Panc1 (cell line): ENCODE results near the gene GPR31. TPM values are rescaled to one million over a fixed set of nuclear protein-coding genes. Genes with fewer than 3 reads are reported as not detected.

Source experiments
- ATAC-seq: fragments of 200-7000 bp; cut with Tn5 transposase; 2 replicates; pipeline ENCODE4 v1.9.1; 2020; ENCODE audit warnings: mild to moderate bottlenecking, moderate library complexity
- BruUV-seq: library from RNA; stranded (reverse); fragments of 400-500 nt; replicated peaks from 2 replicates; lab custom pipeline; 2021; lab: Mats Ljungman, UMichigan
- CTCF ChIA-PET: fragments of 300-600 bp; sonication (Branson Sonifier 250); formaldehyde crosslinking; loops from one replicate; lab custom pipeline; 2022; ENCODE audit warnings: antibody characterized with exemption; lab: Charles Lee
- POLR2A ChIA-PET: fragments of 300-600 bp; sonication (Branson Sonifier 250); formaldehyde crosslinking; loops from one replicate; lab custom pipeline; 2022; ENCODE audit warnings: antibody characterized with exemption; lab: Charles Lee
- DNase-seq: peaks from one replicate; pipeline ENCODE4 v3.0.0-alpha.2; 2010; ENCODE audit warnings: low read depth, low spot score
- H3K27ac ChIP-seq: 2 replicates; pipeline ENCODE4 v1.5.1; 2011; ENCODE audit warnings: mild to moderate bottlenecking, low read length, inconsistent platforms
- H3K27me3 ChIP-seq: fragments of 200-500 bp; sonication (Bioruptor generic); 2 replicates; pipeline ENCODE4 v1.6.0; 2014; ENCODE audit warnings: low read length, inconsistent platforms; ENCODE audit not compliant: control insufficient read depth, insufficient read depth
- H3K36me3 ChIP-seq: fragments of 200-500 bp; sonication (Bioruptor generic); 2 replicates; pipeline ENCODE4 v1.5.1; 2014; ENCODE audit warnings: inconsistent platforms, mild to moderate bottlenecking, low read length, moderate library complexity; ENCODE audit not compliant: control insufficient read depth, insufficient read depth
- H3K4me1 ChIP-seq: 2 replicates; pipeline ENCODE4 v1.5.1; 2011; ENCODE audit warnings: inconsistent platforms, mild to moderate bottlenecking, low read length, moderate library complexity; ENCODE audit not compliant: control insufficient read depth, insufficient read depth
- H3K4me3 ChIP-seq, 2 experiments: 2 replicates each; pipeline ENCODE4 v1.5.1; 2011 to 2012; ENCODE audit warnings: low read depth in 2 of 2, low read length in 2 of 2, mild to moderate bottlenecking in 2 of 2, inconsistent platforms in 1 of 2, moderate library complexity in 1 of 2
- H3K9me3 ChIP-seq: fragments of 200-500 bp; sonication (Bioruptor generic); 2 replicates; pipeline ENCODE4 v1.5.1; 2014; ENCODE audit warnings: low read depth, mild to moderate bottlenecking, inconsistent platforms, low read length, moderate library complexity; ENCODE audit not compliant: control insufficient read depth, insufficient read depth
- POLR2AphosphoS5 ChIP-seq: IDR thresholded peaks from 2 replicates; pipeline ENCODE4 v1.6.1; 2012; ENCODE audit warnings: mild to moderate bottlenecking, low read depth, low read length, moderate library complexity
- SIN3A ChIP-seq: IDR thresholded peaks from 2 replicates; pipeline ENCODE4 v1.6.1; 2012; ENCODE audit warnings: low read depth, mild to moderate bottlenecking, low read length, moderate library complexity, borderline replicate concordance; ENCODE audit not compliant: insufficient read depth
- TCF7L2 ChIP-seq: IDR thresholded peaks from 2 replicates; pipeline ENCODE4 v1.6.1; 2011; ENCODE audit warnings: mild to moderate bottlenecking, low read depth, low read length, inconsistent platforms
- in situ Hi-C: cut with HindIII; loops from 2 replicates; pipeline ENCODE4 v1.10.0; 2016; ENCODE audit warnings: low sequenced_read_pairs, low pct_unique_long_range_greater_than_20kb
- intact Hi-C: fragments of 100-400 bp; cut with micrococcal nuclease; formaldehyde crosslinking; loops from one replicate; pipeline ENCODE4 v1.10.0; 2022; ENCODE audit not compliant: unreplicated experiment
- total RNA-seq: library from RNA; stranded (reverse); gene quantifications from one replicate; pipeline ENCODE4 v1.2.1, GENCODE V29; 2021; ENCODE audit not compliant: unreplicated experiment
- TF ChIP-seq, protein P1 (sequence below), 2 experiments: IDR thresholded peaks; 2 replicates each; pipeline ENCODE4 v1.6.1; 2011 to 2012; ENCODE audit warnings: low read depth in 2 of 2, control low read depth in 1 of 2, low read length in 1 of 2, mild to moderate bottlenecking in 1 of 2, moderate library complexity in 1 of 2; ENCODE audit not compliant: insufficient read depth in 1 of 2
- TF ChIP-seq, protein P2 (sequence below): fragments of 450-650 bp; IDR thresholded peaks from 2 replicates; pipeline ENCODE4 v1.5.1; 2017; ENCODE audit warnings: mild to moderate bottlenecking

GPR31 gene
- total RNA-seq, 1 experiment from 2014 or later = not detected

DNA sequence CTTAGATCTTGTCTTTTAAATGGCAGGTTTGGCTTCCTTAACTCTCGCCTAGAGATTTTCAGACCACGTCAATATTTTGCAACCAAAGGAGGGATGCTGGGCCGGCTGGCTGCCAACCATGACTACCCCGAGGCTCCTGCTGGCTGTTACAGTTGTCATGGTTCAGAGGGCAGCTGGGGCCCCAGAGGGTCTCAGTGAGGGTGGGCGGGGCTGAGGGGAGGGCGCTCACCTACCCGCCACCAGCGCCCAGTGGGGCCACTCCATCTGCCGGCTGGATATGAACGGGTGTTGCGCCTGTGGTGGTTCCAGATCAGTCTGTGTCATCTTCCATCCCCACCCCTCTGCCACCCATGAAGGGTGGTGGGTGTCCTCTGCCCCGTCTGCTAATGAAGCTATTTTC is 12.3 kb downstream of the GPR31 start:
- intact Hi-C loops = no loop called here

DNA sequence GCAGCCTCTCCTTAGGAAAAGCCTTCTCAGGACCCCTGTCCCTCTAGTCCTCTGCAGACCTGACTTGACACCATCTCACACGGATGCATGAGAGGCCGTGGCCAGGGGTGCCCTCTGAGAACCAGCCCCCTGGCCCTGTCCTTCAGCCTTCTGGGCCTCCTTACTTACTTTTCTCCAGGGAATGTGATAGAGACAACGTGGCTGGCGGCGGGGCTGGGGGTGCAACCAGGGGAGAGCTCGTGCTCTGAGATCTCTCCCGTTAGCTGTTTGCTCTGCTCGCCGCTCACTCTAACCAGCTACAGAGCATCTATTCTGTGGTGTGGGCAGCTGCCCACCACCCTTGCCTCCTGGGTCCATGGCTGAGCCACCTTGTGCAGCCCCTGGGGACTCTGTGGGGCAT is 14.7 kb downstream of the GPR31 start:
- Histone ChIP-seq H3K27ac (no peak overlapping the region), H3K9me3 (no peaks in the 10 kb centered on the region), H3K4me1 (no peaks in the 10 kb centered on the region), H3K4me3 (no peak overlapping the region), H3K27me3 (peaks cover 9% of the 10 kb centered on the region), H3K36me3 (no peaks in the 10 kb centered on the region)
- POLR2A ChIA-PET = no interaction called here
- ATAC-seq = no peak
- in situ Hi-C loops = no loop called here
- intact Hi-C loops = loop anchor here (5.0 kb wide), 3 partner anchors 96 to 366 kb away; partner anchors contain the start of gene CEP43
- BruUV-seq = no TSS peak
- no peak for DNase-seq
- TF ChIP-seq, protein P1, sequence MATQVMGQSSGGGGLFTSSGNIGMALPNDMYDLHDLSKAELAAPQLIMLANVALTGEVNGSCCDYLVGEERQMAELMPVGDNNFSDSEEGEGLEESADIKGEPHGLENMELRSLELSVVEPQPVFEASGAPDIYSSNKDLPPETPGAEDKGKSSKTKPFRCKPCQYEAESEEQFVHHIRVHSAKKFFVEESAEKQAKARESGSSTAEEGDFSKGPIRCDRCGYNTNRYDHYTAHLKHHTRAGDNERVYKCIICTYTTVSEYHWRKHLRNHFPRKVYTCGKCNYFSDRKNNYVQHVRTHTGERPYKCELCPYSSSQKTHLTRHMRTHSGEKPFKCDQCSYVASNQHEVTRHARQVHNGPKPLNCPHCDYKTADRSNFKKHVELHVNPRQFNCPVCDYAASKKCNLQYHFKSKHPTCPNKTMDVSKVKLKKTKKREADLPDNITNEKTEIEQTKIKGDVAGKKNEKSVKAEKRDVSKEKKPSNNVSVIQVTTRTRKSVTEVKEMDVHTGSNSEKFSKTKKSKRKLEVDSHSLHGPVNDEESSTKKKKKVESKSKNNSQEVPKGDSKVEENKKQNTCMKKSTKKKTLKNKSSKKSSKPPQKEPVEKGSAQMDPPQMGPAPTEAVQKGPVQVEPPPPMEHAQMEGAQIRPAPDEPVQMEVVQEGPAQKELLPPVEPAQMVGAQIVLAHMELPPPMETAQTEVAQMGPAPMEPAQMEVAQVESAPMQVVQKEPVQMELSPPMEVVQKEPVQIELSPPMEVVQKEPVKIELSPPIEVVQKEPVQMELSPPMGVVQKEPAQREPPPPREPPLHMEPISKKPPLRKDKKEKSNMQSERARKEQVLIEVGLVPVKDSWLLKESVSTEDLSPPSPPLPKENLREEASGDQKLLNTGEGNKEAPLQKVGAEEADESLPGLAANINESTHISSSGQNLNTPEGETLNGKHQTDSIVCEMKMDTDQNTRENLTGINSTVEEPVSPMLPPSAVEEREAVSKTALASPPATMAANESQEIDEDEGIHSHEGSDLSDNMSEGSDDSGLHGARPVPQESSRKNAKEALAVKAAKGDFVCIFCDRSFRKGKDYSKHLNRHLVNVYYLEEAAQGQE (IDR thresholded peaks at IDR 0.05; ENCODE audit: insufficient read depth in 1 of 2, low read depth in 2 of 2, low read length in 1 of 2) = no peak
- TF ChIP-seq, protein P2, sequence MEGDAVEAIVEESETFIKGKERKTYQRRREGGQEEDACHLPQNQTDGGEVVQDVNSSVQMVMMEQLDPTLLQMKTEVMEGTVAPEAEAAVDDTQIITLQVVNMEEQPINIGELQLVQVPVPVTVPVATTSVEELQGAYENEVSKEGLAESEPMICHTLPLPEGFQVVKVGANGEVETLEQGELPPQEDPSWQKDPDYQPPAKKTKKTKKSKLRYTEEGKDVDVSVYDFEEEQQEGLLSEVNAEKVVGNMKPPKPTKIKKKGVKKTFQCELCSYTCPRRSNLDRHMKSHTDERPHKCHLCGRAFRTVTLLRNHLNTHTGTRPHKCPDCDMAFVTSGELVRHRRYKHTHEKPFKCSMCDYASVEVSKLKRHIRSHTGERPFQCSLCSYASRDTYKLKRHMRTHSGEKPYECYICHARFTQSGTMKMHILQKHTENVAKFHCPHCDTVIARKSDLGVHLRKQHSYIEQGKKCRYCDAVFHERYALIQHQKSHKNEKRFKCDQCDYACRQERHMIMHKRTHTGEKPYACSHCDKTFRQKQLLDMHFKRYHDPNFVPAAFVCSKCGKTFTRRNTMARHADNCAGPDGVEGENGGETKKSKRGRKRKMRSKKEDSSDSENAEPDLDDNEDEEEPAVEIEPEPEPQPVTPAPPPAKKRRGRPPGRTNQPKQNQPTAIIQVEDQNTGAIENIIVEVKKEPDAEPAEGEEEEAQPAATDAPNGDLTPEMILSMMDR = no peak
- TF ChIP-seq POLR2AphosphoS5 = no peak
- CTCF ChIA-PET = interaction anchor here (0.6 kb wide), 1 partner anchor 11 kb away, joined by 3 read pairs; no protein-coding TSS in a partner anchor

More for the DNA sequence above, 12.3 kb downstream of the GPR31 start:
- Histone ChIP-seq H3K36me3 (no peaks in the 10 kb centered on the region), H3K4me3 (no peak overlapping the region), H3K27me3 (peaks cover 10% of the 10 kb centered on the region), H3K9me3 (no peaks in the 10 kb centered on the region), H3K4me1 (no peaks in the 10 kb centered on the region), H3K27ac (no peak overlapping the region)
- in situ Hi-C loops = no loop called here
- ChIA-PET POLR2A (no interaction called here), CTCF (no interaction called here)
- TF ChIP-seq, protein P2 = no peak
- no peak for TF ChIP-seq SIN3A
- TF ChIP-seq, protein P1 (IDR thresholded peaks at IDR 0.05; ENCODE audit: insufficient read depth in 1 of 2, low read depth in 2 of 2, low read length in 1 of 2) = no peak
- TF ChIP-seq TCF7L2 = no peak
- no peak for TF ChIP-seq POLR2AphosphoS5
- no peak for ATAC-seq
- BruUV-seq = no TSS peak
- no peak for DNase-seq
